ENCODE results near the gene HBG2.
"Not testable (repeated sequence)": the region's sequence is repeated elsewhere in the genome, so short reads cannot be mapped to it uniquely, and the experiment has no call there.

HBG2 gene

DNA sequence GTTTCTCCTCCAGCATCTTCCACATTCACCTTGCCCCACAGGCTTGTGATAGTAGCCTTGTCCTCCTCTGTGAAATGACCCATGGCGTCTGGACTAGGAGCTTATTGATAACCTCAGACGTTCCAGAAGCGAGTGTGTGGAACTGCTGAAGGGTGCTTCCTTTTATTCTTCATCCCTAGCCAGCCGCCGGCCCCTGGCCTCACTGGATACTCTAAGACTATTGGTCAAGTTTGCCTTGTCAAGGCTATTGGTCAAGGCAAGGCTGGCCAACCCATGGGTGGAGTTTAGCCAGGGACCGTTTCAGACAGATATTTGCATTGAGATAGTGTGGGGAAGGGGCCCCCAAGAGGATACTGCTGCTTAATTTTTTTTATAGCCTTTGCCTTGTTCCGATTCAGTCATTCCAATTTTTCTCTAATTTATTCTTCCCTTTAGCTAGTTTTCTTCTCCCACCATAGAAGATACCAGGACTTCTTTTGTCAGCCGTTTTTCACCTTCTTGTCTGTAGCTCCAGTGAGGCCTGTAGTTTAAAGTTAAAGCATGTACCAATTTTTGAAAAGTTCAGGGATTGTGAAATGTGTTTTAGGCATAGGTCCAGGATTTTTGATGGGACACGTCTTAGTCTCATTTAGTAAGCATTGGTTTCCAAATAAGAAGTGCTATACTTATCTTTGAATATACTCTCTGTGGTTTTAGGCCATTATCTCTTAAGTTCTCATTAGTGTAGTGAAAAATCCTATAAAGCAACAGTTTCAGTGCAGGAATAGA is at the start of gene HBG2:
TSS of gene HBG2 (minus strand) at position 136 of the 768 bp plus-strand sequence. CDS start at position 83, 53 bp downstream.
- DNase-seq (ENCODE audit: low read depth) = not testable (repeated sequence)

DNA sequence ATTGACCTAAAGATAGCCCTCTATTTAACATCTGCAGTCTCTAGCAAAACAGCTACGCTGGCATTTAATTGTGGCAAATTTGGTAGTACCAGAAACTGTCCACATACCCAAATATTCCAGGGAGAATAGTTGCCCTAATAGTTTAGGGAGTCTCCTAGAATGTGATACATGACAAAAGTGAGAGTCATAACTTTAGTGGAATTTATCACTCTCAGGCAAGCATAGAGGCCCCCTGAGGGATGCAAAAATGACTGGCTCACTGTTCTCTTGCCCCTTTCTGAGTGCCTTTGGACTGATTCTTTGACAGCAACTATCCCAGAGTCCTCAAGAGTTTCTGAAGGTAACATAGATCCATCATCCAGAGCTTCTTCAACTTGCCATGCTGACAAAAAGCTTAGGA is 49.5 kb upstream of the HBG2 start:
- DNase-seq (ENCODE audit: low read depth) = peak; percentile 49

- DNase-seq (ENCODE audit: low read depth) = no peak
These were observed 49.0 kb upstream of the HBG2 start for GRCh38 chr11:5303626-5304025.

GRCh38 chr11:5301846-5302245 is 47.3 kb upstream of the HBG2 start, which contains the start of gene OR51B4:
TSS of gene OR51B4 (minus strand) at chr11:5301946. CDS start at chr11:5301946, 0 bp downstream.
- no peak for DNase-seq (ENCODE audit: low read depth)

GRCh38 chr11:5300251-5300650 is 45.7 kb upstream of the HBG2 start:
- DNase-seq (ENCODE audit: low read depth) = no peak

DNA sequence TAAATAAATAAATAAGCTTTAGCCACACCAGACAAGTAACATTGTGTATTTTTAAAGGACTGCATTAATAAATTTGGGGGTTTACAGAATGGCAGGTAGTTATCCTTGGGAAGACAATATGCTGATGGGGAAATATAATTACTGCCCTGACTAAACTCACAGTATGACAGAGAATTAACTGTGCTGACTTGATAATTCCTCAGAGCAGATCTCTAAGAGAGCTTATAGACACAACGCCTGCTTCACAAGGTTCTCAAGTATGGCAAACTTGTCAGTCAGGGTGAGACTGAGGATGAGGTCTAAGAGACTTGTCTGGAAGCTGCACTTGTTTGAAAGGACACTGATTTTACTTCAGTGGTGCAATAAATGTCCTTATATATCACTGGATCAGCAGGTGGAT is 43.9 kb upstream of the HBG2 start:
- DNase-seq (ENCODE audit: low read depth) = no peak

- no peak for DNase-seq (ENCODE audit: low read depth)
These were observed 43.2 kb upstream of the HBG2 start for GRCh38 chr11:5297721-5298323.

DNA sequence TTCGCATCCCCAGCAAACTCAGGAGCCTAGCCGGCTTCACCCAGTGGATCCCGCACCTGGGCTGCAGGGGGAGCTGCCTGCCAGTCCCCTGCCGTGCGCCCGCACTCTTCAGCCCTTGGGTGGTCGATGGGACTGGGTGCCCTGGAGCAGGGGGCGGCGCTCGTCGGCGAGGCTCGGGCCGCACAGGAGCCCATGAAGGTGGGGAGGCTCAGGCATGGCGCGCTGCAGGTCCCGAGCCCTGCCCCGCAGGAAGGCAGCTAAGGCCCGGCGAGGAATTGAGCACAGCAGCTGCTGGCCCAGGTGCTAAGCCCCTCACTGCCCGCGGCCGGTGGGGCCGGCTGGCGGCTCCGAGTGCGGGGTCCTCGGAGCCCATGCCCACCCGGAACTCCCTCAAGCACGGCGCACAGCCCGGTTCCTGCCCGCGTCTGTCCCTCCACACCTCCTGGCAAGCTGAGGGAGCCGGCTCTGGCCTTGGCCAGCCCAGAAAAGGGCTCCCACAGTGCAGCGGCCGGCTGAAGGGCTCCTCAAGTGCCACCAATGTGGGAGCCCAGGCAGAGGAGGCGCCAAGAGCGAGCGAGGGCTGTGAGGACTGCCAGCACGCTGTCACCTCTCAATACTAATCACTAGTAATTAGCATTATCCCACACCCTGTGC is 39.9 kb upstream of the HBG2 start:
- not testable (repeated sequence) for DNase-seq (ENCODE audit: low read depth)

DNA sequence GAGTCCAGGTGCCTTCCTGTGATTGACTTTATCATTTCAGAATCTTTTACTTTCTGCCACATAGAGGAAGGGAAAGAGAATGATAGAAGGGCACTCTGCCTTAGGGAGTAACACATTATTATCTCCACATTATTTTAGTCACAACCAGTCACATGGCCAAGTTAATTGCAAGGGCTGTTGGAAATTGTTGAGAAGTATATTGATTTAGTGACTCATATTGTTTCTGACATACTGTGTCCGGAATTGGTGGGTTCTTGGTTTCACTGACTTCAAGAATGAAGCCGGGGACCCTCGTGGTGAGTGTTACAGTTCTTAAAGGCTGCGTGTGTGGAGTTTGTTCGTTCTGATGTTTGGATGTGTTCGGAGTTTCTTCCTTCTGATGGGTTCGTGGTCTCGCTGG is 38.4 kb upstream of the HBG2 start:
- DNase-seq (ENCODE audit: low read depth) = peak; percentile 42

DNA sequence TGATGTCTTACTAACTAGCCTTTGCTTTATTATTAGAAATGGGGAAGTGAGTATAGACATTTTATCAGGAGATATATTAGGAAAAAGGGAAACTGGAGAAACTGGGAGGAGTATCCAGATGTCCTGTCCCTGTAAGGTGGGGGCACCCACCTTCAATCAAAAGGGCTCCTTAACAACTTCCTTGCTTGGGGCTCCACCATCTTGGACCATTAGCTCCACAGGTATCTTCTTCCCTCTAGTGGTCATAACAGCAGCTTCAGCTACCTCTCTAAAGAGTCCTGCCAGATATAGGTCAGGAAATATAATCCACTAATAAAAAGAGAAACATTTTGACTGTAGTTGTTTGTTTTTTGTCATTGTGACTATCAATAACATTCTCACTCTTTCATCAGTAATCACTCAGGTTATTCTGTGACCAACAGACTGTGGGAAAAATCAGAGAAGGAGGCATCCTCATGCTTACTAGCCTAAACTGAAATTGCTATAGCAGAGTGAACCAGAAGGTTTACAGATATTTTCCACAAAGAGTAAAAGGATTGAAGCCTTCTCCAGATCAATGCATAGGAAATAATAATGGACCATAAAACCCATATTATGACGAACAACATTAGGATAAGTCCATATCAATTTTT is 36.7 kb upstream of the HBG2 start:
- DNase-seq (ENCODE audit: low read depth) = peak; percentile 48

DNA sequence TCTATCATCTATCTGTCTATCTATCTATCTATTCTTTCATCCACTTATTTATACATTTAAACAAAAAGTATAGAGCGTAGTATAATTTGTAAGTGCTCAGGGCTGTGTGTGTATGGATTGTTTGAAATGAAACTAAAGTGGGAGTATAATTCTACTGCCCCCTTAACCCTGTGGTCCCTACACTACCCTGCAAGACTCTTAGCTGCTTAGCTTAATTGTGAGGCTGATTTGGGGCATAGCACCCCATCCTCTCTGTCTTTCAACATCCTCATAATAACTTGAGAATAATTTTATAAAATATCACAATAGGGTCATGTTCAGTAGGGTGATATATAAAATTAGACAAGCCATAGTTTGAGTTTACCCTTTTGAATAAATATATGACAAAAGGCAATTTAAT is 35.5 kb upstream of the HBG2 start:
- DNase-seq (ENCODE audit: low read depth) = no peak

- DNase-seq (ENCODE audit: low read depth) = peak; percentile 59
These were observed 35.1 kb upstream of the HBG2 start for GRCh38 chr11:5289696-5290095.

DNA sequence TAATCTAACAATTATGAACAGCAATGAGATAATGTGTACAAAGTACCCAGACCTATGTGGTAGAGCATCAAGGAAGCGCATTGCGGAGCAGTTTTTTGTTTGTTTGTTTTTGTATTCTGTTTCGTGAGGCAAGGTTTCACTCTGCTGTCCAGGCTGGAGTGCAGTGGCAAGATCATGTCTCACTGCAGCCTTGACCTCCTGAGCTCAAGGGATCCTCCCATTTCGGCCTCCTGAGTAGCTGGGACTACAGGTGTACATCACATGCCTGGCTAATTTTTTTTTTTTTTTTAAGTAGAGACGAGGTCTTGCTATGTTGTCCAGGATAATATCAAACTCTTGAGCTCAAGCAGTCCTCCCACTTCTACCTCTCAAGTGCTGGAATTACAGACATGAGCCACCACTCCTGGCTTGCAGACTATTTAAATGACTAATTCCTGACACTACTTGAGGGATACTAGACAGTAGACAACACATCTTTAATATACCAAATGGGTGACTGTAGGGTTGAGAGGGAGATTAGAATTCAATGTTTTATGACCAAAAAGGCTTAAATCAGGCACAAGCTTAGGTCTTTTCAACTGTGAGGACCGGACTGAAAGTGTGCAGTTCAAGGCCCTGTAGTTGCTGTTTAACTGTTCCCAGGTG is 34.4 kb upstream of the HBG2 start:
- DNase-seq (ENCODE audit: low read depth) = peak; percentile 65

- peak; percentile 57 for DNase-seq (ENCODE audit: low read depth)
These were observed 33.7 kb upstream of the HBG2 start for GRCh38 chr11:5288108-5288905.

DNA sequence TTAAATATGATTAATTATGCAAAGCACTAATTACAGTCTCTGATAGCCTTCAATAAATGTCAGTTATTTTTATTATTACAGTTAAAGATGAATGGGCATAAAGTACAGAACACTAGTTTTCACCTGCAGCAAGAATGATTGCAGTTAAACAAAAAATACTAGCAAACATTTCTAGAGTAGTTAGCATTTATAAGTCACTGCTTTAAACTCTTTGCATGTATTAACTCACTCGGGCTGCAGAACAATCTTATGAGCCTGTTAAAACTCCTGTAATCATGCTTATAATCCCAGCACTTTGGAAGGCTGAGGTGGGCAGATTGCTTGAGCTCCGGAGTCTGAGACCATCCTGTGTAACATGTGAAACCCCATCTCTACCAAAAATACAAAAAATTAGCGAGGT is 32.3 kb upstream of the HBG2 start:
- no peak for DNase-seq (ENCODE audit: low read depth)

DNA sequence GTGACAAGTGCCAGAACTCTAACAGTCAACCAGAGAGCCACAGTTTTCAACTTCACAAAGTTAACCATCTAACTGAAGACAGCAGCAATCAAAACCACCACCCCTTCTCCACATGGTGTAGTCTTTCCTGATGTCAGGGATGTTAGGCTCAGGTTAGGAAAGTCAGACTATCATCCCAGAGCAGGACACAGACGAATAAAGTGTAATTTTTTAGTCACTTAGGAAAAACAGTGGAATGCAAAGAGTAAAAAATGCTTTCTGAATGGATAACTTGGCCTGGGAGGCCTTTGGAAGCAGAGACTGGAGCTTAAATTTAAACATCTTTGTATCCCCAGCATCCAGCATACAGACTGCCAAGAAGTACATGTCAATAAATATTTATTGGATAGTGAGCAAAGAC is 31.8 kb upstream of the HBG2 start:
- no peak for DNase-seq (ENCODE audit: low read depth)

DNA sequence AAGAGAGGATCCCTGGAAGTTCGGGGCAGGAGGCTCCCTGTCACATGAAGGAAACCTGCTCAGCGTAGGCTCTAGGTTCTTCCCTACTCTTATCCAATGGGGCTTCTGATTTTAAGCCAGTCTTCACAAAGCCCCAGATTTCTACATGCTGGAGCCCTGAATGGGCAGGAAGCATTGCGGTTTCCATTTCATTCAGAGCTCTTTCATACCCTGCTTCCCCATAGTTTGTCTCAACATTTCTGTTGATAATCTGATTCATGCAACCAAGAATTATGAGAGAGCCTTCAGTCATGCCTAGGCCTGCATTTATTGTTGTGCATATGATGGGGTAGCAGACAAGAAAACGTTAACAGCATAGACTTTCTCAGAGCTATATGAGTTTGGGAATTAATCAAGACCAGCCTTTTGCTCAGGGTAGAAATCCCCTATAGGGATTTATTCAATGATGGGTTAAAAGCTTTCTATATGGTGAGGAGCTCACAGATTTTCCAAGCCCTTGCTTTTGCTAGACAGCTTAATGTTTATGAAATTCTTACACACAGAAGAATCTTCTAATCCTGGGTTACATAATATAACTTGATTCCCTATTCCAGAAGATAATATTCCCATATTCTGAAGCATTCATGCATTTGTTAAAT is 31.2 kb upstream of the HBG2 start:
- no peak for DNase-seq (ENCODE audit: low read depth)

GRCh38 chr11:5284637-5285036 is 30.1 kb upstream of the HBG2 start:
- no peak for DNase-seq (ENCODE audit: low read depth)

- DNase-seq (ENCODE audit: low read depth) = no peak
These were observed 29.3 kb upstream of the HBG2 start for GRCh38 chr11:5283882-5284281.

- no peak for DNase-seq (ENCODE audit: low read depth)
These were observed 28.5 kb upstream of the HBG2 start for GRCh38 chr11:5283086-5283485.

DNA sequence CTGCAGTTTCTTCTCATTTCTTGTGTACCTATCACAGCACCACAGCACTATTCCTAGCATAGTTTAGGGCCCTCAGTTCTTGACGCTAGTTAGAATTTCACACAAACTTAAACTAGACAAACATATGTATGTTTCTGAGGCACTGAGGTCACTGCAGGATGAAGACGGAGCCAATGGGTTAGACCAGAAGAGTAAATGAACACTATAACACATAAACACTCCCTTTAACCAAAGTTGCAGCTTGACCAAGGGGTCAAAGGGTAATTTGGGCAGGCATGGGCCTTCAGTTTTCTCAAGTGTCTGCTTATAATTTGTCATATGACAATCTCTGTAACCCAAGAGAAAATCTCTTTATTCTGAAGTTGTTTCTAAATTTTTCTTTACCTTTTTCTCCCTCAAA is 28.0 kb upstream of the HBG2 start:
- DNase-seq (ENCODE audit: low read depth) = no peak
